Measurements from ENCODE around the gene SRRM3. TPM values are rescaled to one million over a fixed set of nuclear protein-coding genes. Genes with fewer than 3 reads are reported as not detected.

Gene SRRM3
- polyA plus RNA-seq, 2 of the 4 experiments (the other 2 are of a cell fraction), result 2.4 to 7.0 TPM

DNA sequence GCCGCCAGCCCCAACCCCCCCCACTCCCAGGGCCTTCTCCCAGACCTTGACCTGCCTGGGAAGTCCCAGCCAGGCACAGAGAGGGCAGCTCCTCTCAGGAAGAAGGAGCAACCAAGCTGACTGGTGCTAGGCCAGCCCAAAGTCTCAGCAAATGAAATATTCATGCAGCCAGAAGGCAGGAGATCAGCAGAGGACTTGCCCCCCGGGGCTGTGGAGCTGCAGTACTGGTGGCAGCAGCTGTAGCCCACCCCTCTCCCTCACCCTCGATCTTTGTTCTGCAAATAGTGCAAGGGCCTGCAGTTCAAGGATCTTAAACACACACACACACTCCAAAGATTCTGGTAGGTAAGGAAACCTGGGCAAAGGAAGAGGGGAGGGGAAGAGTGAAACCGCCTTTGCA is 3.5 kb upstream of the SRRM3 start:
- WGBS (ENCODE audit: missing lambda C conversion rate), result 20% methylated on average over 4 of the region's 4 CpGs
- TF ChIP-seq CBX2 (IDR thresholded peaks at IDR 0.05; ENCODE audit: borderline replicate concordance, low read depth) (no peak), ELK1 (IDR thresholded peaks at IDR 0.05; ENCODE audit: low read depth, low read length) (no peak), HOXA7 (CRISPR knock-in tag; IDR thresholded peaks at IDR 0.05) (no peak), RAD21 (conservative IDR thresholded peaks at IDR 0.05 in 1 of 2, IDR thresholded peaks at IDR 0.05 in 1 of 2) (no peak), ZFP36 (IDR thresholded peaks at IDR 0.05; ENCODE audit: borderline replicate concordance, partially characterized antibody) (no peak), BHLHE40 (IDR thresholded peaks at IDR 0.05; ENCODE audit: low read depth, low read length) (no peak), REST (IDR thresholded peaks at IDR 0.05) (no peak), TP53 (CRISPR knock-in tag; IDR thresholded peaks at IDR 0.05) (no peak), CBX8 (IDR thresholded peaks at IDR 0.05) (no peak), ATOH8 (CRISPR knock-in tag; IDR thresholded peaks at IDR 0.05; ENCODE audit: low read depth) (no peak), TFCP2L1 (CRISPR knock-in tag; IDR thresholded peaks at IDR 0.05) (no peak), SREBF2 (IDR thresholded peaks at IDR 0.05) (no peak), PHF8 (IDR thresholded peaks at IDR 0.05; ENCODE audit: borderline replicate concordance, low read depth) (no peak), NR3C1 (IDR thresholded peaks at IDR 0.05) (no peak), HEYL (CRISPR knock-in tag; IDR thresholded peaks at IDR 0.05) (no peak), HES2 (IDR thresholded peaks at IDR 0.05) (no peak), ZC3H11A (IDR thresholded peaks at IDR 0.05) (no peak)
- TF ChIP-seq, protein P1, sequence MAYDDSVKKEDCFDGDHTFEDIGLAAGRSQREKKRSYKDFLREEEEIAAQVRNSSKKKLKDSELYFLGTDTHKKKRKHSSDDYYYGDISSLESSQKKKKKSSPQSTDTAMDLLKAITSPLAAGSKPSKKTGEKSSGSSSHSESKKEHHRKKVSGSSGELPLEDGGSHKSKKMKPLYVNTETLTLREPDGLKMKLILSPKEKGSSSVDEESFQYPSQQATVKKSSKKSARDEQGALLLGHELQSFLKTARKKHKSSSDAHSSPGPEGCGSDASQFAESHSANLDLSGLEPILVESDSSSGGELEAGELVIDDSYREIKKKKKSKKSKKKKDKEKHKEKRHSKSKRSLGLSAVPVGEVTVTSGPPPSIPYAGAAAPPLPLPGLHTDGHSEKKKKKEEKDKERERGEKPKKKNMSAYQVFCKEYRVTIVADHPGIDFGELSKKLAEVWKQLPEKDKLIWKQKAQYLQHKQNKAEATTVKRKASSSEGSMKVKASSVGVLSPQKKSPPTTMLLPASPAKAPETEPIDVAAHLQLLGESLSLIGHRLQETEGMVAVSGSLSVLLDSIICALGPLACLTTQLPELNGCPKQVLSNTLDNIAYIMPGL (CRISPR knock-in tag; IDR thresholded peaks at IDR 0.05; ENCODE audit: borderline replicate concordance), result no peak
- TF ChIP-seq, protein P2, sequence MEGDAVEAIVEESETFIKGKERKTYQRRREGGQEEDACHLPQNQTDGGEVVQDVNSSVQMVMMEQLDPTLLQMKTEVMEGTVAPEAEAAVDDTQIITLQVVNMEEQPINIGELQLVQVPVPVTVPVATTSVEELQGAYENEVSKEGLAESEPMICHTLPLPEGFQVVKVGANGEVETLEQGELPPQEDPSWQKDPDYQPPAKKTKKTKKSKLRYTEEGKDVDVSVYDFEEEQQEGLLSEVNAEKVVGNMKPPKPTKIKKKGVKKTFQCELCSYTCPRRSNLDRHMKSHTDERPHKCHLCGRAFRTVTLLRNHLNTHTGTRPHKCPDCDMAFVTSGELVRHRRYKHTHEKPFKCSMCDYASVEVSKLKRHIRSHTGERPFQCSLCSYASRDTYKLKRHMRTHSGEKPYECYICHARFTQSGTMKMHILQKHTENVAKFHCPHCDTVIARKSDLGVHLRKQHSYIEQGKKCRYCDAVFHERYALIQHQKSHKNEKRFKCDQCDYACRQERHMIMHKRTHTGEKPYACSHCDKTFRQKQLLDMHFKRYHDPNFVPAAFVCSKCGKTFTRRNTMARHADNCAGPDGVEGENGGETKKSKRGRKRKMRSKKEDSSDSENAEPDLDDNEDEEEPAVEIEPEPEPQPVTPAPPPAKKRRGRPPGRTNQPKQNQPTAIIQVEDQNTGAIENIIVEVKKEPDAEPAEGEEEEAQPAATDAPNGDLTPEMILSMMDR (IDR thresholded peaks at IDR 0.05), result no peak
- Histone ChIP-seq H3K4me1 (0 out of 3 replicates have a peak, but pooled peaks cover 3% of the 10 kb centered on the region), H3K4me2 (no peak overlapping the region), H3K4me3 (no peak overlapping the region), H3K27ac (no peak overlapping the region), H3K9me3 (no peaks in the 10 kb centered on the region)
- CTCF ChIA-PET, result interaction anchor here (1.5 to 7.0 kb wide), 4 partner anchors 20 to 94 kb away, joined by 3 to 32 read pairs (median 8); no protein-coding TSS in a partner anchor
- POLR2A ChIA-PET, result no interaction called here
- no peak for ATAC-seq
- no peak for DNase-seq (ENCODE audit: low read depth in 1 of 2, low spot score in 1 of 2)
- no peak for FAIRE-seq
